Spinal cord (tissue), 10 donors: ENCODE results near the gene SCUBE1. TPM values are rescaled to one million over a fixed set of nuclear protein-coding genes. Genes with fewer than 3 reads are reported as not detected.

Experiments
- DNase-seq, 6 donors: peaks; one replicate each; pipeline versions ENCODE4 v3.0.0 to v3.0.0-alpha.2; 2013 to 2015; ENCODE audit warnings: low spot score in 6 of 6, low read depth in 4 of 6
- H3K27ac ChIP-seq: one replicate; pipeline ENCODE4 v1.5.1; 2013; ENCODE audit warnings: low read depth, low read length, control low read depth
- H3K27me3 ChIP-seq: one replicate; pipeline ENCODE4 v1.6.1; 2013; ENCODE audit warnings: low read length; ENCODE audit not compliant: control insufficient read depth, insufficient read depth
- H3K36me3 ChIP-seq: one replicate; pipeline ENCODE4 v1.6.1; 2013; ENCODE audit warnings: low read length; ENCODE audit not compliant: control insufficient read depth, insufficient read depth
- H3K4me1 ChIP-seq: one replicate; pipeline ENCODE4 v1.6.1; 2013; ENCODE audit warnings: low read length; ENCODE audit not compliant: control insufficient read depth, insufficient read depth
- H3K4me3 ChIP-seq: one replicate; pipeline ENCODE4 v1.5.1; 2013; ENCODE audit warnings: low read depth, low read length, control low read depth
- H3K9me3 ChIP-seq: one replicate; pipeline ENCODE4 v1.6.1; 2013; ENCODE audit warnings: low read length; ENCODE audit not compliant: control insufficient read depth, insufficient read depth
- WGBS: methylation state at CpG from one replicate; pipeline ENCODE4 v1.1.5; 2013; ENCODE audit warnings: missing lambda C conversion rate; ENCODE audit not compliant: insufficient coverage; 5-methylcytosine and 5-hydroxymethylcytosine counted together
- polyA plus RNA-seq, 2 donors: library from polyadenylated mRNA; unstranded; fragments of 120-200 nt; gene quantifications; one replicate each; pipeline ENCODE4 v1.2.1, GENCODE V29; 2013; ENCODE audit not compliant: insufficient read length in 2 of 2
- total RNA-seq, 2 donors: library from RNA; depleted of rRNA in 1 of 2; stranded (reverse); fragments of 120-200 nt in 1 of 2; fragments of >200 nt in 1 of 2; gene quantifications; one replicate each; pipeline versions ENCODE4 v1.2.3 to v1.2.4, GENCODE V29; 2013 to 2014
- donor health status: healthy.

Gene SCUBE1
- total and polyA plus RNA-seq, 4 donors: 5.3 to 13.1 (median 10.6) TPM

DNA sequence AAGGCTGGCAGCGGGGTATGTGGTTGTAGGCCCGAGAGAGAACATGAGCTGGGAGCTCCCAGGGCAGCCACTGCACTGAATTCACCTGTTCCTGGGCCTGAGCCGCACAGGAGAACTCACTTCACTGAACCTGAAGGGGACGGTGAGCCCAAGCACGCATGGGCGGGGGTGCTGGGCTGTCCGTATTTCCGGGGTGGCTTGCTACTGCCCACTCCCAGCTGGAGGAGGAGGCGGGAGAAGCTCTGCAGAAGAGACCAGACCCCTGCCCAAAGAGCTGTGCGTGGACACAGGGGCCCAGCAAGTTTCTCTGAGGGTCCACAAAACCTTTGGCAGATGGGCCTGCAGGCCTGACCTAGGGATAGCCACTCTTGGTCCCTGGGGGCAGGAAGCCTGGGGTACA lies 161.1 kb downstream of the SCUBE1 start:
- no peak overlapping the region for H3K27ac ChIP-seq
- peaks cover 15% of the 10 kb centered on the region for H3K4me1 ChIP-seq
- H3K9me3 ChIP-seq: no peaks in the 10 kb centered on the region
- peaks cover 54% of the 10 kb centered on the region for H3K36me3 ChIP-seq
- 94% methylated on average over 10 of the region's 10 CpGs for WGBS
- no peak overlapping the region for H3K4me3 ChIP-seq
- H3K27me3 ChIP-seq: no peaks in the 10 kb centered on the region
- no peak for DNase-seq

DNA sequence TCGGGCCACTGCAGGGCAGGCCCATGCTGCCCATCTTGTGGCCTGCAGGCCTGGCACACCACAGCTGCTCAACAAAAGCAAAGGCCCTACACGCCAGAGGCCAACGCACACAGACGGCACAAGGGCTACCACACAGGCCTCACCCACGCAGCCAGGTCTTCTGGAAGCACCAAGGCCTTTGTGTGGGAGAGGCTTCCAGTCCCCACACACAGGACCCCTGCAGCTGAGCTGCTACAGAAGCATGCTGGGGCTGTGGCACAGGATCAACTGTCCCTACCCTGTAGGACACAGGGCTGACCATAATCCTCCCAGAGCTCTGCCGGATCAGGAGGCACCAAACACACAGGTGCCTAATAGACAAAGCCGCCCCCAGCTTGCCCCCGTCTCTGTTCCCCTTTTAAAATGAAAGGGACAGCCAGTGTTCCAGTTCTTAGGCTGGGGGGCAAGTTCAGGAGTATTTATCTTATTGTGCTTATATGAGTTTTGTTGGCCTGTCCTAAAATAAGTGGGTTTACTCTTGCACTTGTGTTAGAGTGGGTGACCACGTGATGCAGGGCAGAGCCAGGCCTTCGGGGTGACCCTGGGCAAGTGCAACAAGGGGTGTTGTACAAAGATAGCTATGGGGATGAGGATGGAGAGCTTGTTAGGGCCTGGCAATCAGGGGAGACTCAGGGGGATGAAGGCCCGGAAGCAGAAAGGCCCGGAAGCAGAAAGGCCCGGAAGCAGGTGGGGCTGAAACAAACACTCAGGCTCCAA lies 161.7 kb downstream of the SCUBE1 start:
- WGBS: 96% methylated on average over 13 of the region's 13 CpGs
- H3K36me3 ChIP-seq: peaks cover 59% of the 10 kb centered on the region
- H3K4me3 ChIP-seq: no peak overlapping the region
- DNase-seq: no peak
- H3K27me3 ChIP-seq: no peaks in the 10 kb centered on the region
- H3K27ac ChIP-seq: no peak overlapping the region
- H3K9me3 ChIP-seq: no peaks in the 10 kb centered on the region
- H3K4me1 ChIP-seq: peaks cover 14% of the 10 kb centered on the region

DNA sequence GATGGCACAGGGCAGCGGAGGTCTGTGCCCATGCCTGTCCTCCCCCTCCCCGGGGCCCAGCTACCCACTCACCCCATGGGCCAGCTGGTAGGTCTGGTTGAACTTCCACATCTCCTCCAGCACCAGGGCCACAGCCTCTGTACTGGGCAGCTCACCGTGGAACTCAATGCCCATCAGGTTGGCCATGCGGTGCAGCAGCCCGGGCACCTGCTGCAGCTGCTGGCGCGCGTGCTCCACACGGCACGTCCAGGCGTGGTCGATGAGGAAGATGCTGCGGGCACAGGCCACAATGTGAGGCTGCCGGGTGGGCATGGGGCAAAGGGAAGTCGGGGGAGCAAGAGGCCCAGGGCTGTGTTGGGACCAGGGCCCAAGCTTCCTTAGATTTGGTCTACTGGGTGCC lies 162.5 kb downstream of the SCUBE1 start:
- Histone ChIP-seq H3K27ac (no peak overlapping the region), H3K9me3 (no peaks in the 10 kb centered on the region), H3K4me1 (peaks cover 6% of the 10 kb centered on the region), H3K36me3 (peaks cover 67% of the 10 kb centered on the region), H3K4me3 (no peak overlapping the region), H3K27me3 (no peaks in the 10 kb centered on the region)
- WGBS: 96% methylated on average over 14 of the region's 15 CpGs
- DNase-seq: no peak

DNA sequence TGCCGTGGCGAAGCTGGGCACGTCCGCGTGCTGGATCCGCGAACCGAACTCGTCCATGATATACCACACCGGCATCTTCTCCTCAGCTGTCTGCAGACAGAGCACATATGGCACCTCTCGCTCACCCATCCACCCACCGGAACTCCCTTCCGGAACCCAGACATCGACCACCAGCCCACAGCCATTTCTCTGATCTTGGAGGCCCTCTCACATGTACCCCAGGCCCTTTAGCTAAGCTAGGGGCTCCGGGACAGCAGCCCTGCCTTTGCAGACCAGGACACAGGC lies 163.3 kb downstream of the SCUBE1 start:
- Histone ChIP-seq H3K27ac (no peak overlapping the region), H3K27me3 (no peaks in the 10 kb centered on the region), H3K4me3 (no peak overlapping the region), H3K9me3 (no peaks in the 10 kb centered on the region), H3K4me1 (no peaks in the 10 kb centered on the region), H3K36me3 (peaks cover 72% of the 10 kb centered on the region)
- 97% methylated on average over 15 of the region's 15 CpGs for WGBS
- no peak for DNase-seq

DNA sequence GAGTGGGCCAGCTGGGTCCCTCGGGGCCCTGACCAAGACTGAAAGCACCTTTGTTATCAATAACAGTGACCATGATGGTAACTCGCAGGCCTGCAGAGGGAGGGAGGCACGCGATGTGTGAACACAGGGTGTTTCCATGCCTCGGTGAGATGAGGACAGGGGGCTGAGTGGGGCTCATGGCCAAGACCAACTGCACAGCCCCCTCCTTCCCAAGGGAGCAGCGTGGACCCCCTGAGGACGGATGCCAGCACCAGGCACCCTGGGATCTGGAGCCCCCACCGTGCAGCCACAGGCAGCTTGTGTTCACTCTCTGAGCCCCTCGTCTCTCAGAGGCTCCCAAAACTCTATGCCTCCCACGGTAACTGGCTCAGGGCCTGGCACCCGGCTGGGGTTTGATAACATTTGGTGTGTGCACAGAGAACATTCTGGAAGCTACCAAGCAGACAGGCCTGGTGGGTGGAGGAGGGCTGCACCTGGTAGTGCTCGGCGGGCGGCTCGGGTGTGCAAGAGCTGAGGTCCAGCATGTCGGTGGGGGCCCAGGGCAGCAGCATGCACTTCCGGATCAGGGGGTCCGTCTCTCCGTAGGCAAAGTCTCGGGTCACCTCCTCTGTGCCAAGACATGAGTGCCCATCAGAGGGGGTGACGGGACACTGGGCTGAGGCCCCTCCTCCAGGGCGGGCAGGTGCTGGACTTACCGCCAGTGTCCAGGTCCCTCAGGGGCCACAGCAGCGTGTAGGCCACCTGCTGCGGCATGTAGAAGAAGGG lies 163.8 kb downstream of the SCUBE1 start:
- H3K27me3 ChIP-seq: no peaks in the 10 kb centered on the region
- no peak overlapping the region for H3K27ac ChIP-seq
- no peaks in the 10 kb centered on the region for H3K4me1 ChIP-seq
- H3K4me3 ChIP-seq: no peak overlapping the region
- H3K36me3 ChIP-seq: peaks cover 78% of the 10 kb centered on the region
- H3K9me3 ChIP-seq: no peaks in the 10 kb centered on the region
- WGBS: 96% methylated on average over 20 of the region's 25 CpGs
- DNase-seq: no peak

DNA sequence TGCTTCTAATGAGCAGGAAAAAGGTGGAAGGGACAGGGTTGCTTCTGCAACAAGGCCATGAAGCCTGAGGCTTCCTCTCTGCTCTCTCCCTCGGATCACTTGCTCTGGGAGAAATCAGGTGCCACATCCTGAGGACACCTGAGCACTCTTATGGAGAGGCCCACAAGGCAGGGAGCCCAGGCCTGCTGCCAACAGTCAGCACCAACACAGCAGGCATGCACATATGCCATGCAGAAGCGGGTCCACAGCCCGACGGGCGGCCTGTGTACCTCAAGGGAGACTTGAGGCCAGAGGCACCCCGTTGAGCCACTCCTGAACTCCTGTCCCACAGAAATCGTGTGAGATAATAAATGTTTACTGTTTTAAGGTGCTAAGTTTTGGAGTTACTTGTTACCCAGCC lies 165.7 kb downstream of the SCUBE1 start:
- Histone ChIP-seq H3K9me3 (no peaks in the 10 kb centered on the region), H3K36me3 (peaks cover 89% of the 10 kb centered on the region), H3K4me3 (no peak overlapping the region), H3K27me3 (no peaks in the 10 kb centered on the region), H3K4me1 (no peaks in the 10 kb centered on the region), H3K27ac (no peak overlapping the region)
- no peak for DNase-seq
- WGBS: 91% methylated on average over 5 of the region's 7 CpGs

DNA sequence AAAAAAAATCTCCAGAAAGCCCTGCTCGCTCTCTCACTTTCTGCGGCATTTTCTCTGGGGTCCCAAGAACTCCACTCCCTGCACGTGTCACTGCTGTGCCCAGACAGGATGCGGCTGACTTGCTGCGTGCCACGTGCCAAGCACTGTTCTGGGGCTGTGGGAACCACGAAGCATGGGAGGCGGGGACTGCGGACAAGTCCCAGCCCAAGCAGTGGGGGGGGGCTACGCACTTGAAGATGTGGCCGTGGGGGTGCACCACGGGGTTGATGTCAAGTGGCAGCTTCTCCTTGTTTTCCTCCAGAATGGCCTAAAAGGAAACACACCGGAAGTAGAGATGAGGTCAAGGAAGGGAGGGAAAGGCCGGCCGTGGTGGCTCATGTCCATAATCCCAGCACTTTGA lies 167.1 kb downstream of the SCUBE1 start:
- DNase-seq: no peak
- WGBS: 86% methylated on average over 13 of the region's 15 CpGs
- no peak overlapping the region for H3K27ac ChIP-seq
- no peaks in the 10 kb centered on the region for H3K27me3 ChIP-seq
- H3K9me3 ChIP-seq: no peaks in the 10 kb centered on the region
- peaks cover 90% of the 10 kb centered on the region for H3K36me3 ChIP-seq
- H3K4me3 ChIP-seq: no peak overlapping the region
- no peaks in the 10 kb centered on the region for H3K4me1 ChIP-seq

DNA sequence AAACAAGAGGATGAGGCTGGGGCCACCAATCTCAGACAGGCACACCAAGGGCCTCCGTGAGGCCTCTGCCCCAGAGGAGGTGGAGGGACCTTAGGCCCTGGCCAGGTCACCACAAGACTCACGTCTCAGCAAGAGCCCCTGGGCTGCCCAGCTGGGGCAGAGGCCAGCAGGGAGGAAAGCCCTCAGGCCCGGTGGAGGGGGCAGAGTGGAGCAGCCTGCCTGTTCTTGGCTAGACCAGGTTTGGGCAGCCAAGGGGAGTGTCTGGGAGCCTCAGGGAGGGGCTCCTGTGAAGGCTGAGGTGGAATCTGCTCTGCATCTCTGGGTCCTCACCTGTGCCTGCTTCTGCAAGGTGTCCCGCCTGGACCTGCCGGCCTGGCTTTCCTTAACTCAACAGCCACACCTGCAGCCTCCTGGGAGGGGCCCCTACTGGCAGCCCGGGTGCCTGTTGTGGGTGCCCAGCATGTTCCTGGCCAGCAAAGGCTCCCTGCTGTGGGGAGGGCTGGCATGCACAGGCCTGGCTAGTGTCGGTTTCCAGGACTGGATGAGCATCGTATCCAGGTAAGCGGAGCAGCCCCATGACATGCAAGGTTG lies 168.1 kb downstream of the SCUBE1 start:
- no peaks in the 10 kb centered on the region for H3K9me3 ChIP-seq
- no peaks in the 10 kb centered on the region for H3K4me1 ChIP-seq
- no peak overlapping the region for H3K4me3 ChIP-seq
- DNase-seq: no peak
- H3K27ac ChIP-seq: no peak overlapping the region
- H3K27me3 ChIP-seq: no peaks in the 10 kb centered on the region
- 91% methylated on average over 9 of the region's 9 CpGs for WGBS
- H3K36me3 ChIP-seq: peaks cover 90% of the 10 kb centered on the region

DNA sequence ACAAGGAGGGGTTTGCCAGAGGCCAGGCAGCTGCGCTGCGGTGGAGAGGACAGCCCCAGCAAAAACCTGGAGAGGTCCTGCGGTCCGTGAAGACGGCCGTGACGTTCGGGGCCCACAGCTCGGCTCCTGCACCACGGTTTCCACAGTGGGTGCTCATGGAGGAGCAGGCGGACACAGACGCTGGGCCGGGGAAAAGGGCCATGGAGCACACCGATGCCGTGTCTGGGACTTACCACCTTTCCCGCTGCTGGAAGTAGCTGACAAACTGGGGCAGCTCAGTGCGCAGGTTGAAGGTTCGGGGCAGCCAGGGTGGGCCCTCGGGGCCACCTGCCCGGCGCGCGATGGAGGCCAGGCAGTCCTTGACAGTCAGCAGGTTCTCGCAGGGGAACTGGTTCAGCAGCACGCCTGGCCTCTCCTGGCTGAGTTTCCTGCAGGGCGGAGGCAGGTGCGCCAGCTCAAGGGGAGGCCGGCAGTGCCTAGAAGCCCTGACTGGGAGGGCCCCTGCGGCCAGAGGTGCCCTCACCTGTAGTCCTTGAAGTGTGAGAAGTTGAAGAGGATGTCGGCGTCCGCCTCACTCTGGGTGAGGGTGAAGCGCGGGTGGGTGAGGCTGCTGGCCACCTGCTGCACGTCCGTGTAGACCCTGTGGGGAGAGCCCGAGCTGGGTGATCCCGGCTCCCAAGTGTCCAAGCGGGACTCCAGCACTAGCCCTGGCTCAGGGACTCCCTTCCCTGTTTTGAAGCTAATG lies 169.0 kb downstream of the SCUBE1 start:
- H3K27me3 ChIP-seq: no peaks in the 10 kb centered on the region
- no peak overlapping the region for H3K4me3 ChIP-seq
- DNase-seq: no peak
- H3K9me3 ChIP-seq: no peaks in the 10 kb centered on the region
- H3K27ac ChIP-seq: no peak overlapping the region
- H3K4me1 ChIP-seq: no peaks in the 10 kb centered on the region
- H3K36me3 ChIP-seq: peaks cover 90% of the 10 kb centered on the region
- WGBS: 97% methylated on average over 39 of the region's 39 CpGs
